ENCODE measurements around the gene USP13.
A peak's percentile ranks its signal among the peaks of the same experiment; 100 is the strongest.

USP13 gene

GRCh38 chr3:179666030-179666429, 13.2 kb downstream of the USP13 start:
- no peak for DNase-seq
- Histone ChIP-seq H2AK5ac (ENCODE audit: low read length, severe bottlenecking) (no peak overlapping the region), H3K4me3 (ENCODE audit: insufficient read depth in 1 of 2, low read depth in 1 of 2, low read length in 2 of 2) (no peak overlapping the region), H2BK15ac (ENCODE audit: low read depth, poor library complexity, severe bottlenecking) (no peak overlapping the region), H2BK12ac (ENCODE audit: low read length in 2 of 2) (no peak overlapping the region), H3K4me1 (ENCODE audit: control insufficient read depth, insufficient read depth, low read depth, low read length) (peaks cover 8% of the 10 kb centered on the region), H4K91ac (ENCODE audit: low read length) (no peak overlapping the region), H3K14ac (ENCODE audit: low read length in 2 of 2) (no peak overlapping the region), H3K4ac (ENCODE audit: low read depth in 1 of 2, low read length in 2 of 2) (no peak overlapping the region), H3K9ac (ENCODE audit: low read length) (no peak overlapping the region), H3K27ac (ENCODE audit: low read length, poor library complexity, severe bottlenecking) (no peak overlapping the region), H3K4me2 (ENCODE audit: low read length, poor library complexity, severe bottlenecking) (no peak overlapping the region), H3K9me3 (ENCODE audit: control insufficient read depth, low read length) (no peaks in the 10 kb centered on the region), H2BK120ac (ENCODE audit: low read depth, low read length) (no peak overlapping the region), H3K79me1 (replicated peaks; ENCODE audit: low read length, poor library complexity, severe bottlenecking) (peaks cover 10% of the 10 kb centered on the region), H2AFZ (ENCODE audit: low read depth, low read length) (no peak overlapping the region), H3K36me3 (ENCODE audit: control insufficient read depth in 1 of 2, insufficient read depth in 2 of 2, low read depth in 1 of 2, low read length in 2 of 2) (no peaks in the 10 kb centered on the region), H3K18ac (ENCODE audit: low read depth in 1 of 2, low read length in 2 of 2) (no peak overlapping the region), H3K23ac (ENCODE audit: low read length in 2 of 2) (no peak overlapping the region), H4K8ac (ENCODE audit: low read length) (no peak overlapping the region), H3K27me3 (ENCODE audit: control insufficient read depth in 1 of 2, insufficient read depth in 1 of 2, low read length in 2 of 2) (no peaks in the 10 kb centered on the region), H2BK5ac (ENCODE audit: low read depth, low read length, poor library complexity, severe bottlenecking) (no peak overlapping the region)
- WGBS, result 52% methylated on average over 1 of the region's 1 CpG

- Histone ChIP-seq H2AK5ac (ENCODE audit: low read length, severe bottlenecking) (no peak overlapping the region), H4K8ac (ENCODE audit: low read length) (peak overlapping the region; percentile 45), H3K23ac (ENCODE audit: low read length in 2 of 2) (no peak overlapping the region), H3K4me3 (ENCODE audit: insufficient read depth in 1 of 2, low read depth in 1 of 2, low read length in 2 of 2) (no peak overlapping the region), H2BK5ac (ENCODE audit: low read depth, low read length, poor library complexity, severe bottlenecking) (no peak overlapping the region), H3K4ac (ENCODE audit: low read depth in 1 of 2, low read length in 2 of 2) (no peak overlapping the region), H3K9me3 (ENCODE audit: control insufficient read depth, low read length) (no peaks in the 10 kb centered on the region), H3K36me3 (ENCODE audit: control insufficient read depth in 1 of 2, insufficient read depth in 2 of 2, low read depth in 1 of 2, low read length in 2 of 2) (no peaks in the 10 kb centered on the region), H2AFZ (ENCODE audit: low read depth, low read length) (no peak overlapping the region), H4K91ac (ENCODE audit: low read length) (no peak overlapping the region), H3K27me3 (ENCODE audit: control insufficient read depth in 1 of 2, insufficient read depth in 1 of 2, low read length in 2 of 2) (no peaks in the 10 kb centered on the region), H3K18ac (ENCODE audit: low read depth in 1 of 2, low read length in 2 of 2) (no peak overlapping the region), H2BK120ac (ENCODE audit: low read depth, low read length) (no peak overlapping the region), H3K79me1 (replicated peaks; ENCODE audit: low read length, poor library complexity, severe bottlenecking) (peaks cover 8% of the 10 kb centered on the region), H3K14ac (ENCODE audit: low read length in 2 of 2) (no peak overlapping the region), H3K4me1 (ENCODE audit: control insufficient read depth, insufficient read depth, low read depth, low read length) (peaks cover 8% of the 10 kb centered on the region), H2BK12ac (ENCODE audit: low read length in 2 of 2) (no peak overlapping the region), H3K9ac (ENCODE audit: low read length) (no peak overlapping the region), H3K4me2 (ENCODE audit: low read length, poor library complexity, severe bottlenecking) (no peak overlapping the region), H2BK15ac (ENCODE audit: low read depth, poor library complexity, severe bottlenecking) (no peak overlapping the region), H3K27ac (ENCODE audit: low read length, poor library complexity, severe bottlenecking) (no peak overlapping the region)
- 56% methylated on average over 8 of the region's 8 CpGs for WGBS
- DNase-seq, result no peak
These were observed 13.7 kb downstream of the USP13 start for GRCh38 chr3:179666436-179667035.

GRCh38 chr3:179668429-179668828, 15.6 kb downstream of the USP13 start:
- Histone ChIP-seq H4K8ac (ENCODE audit: low read length) (no peak overlapping the region), H3K23ac (ENCODE audit: low read length in 2 of 2) (no peak overlapping the region), H2AFZ (ENCODE audit: low read depth, low read length) (no peak overlapping the region), H3K79me1 (replicated peaks; ENCODE audit: low read length, poor library complexity, severe bottlenecking) (peaks cover 7% of the 10 kb centered on the region), H3K27ac (ENCODE audit: low read length, poor library complexity, severe bottlenecking) (no peak overlapping the region), H2BK120ac (ENCODE audit: low read depth, low read length) (no peak overlapping the region), H3K18ac (ENCODE audit: low read depth in 1 of 2, low read length in 2 of 2) (no peak overlapping the region), H3K4ac (ENCODE audit: low read depth in 1 of 2, low read length in 2 of 2) (no peak overlapping the region), H2AK5ac (ENCODE audit: low read length, severe bottlenecking) (no peak overlapping the region), H3K36me3 (ENCODE audit: control insufficient read depth in 1 of 2, insufficient read depth in 2 of 2, low read depth in 1 of 2, low read length in 2 of 2) (no peaks in the 10 kb centered on the region), H3K4me2 (ENCODE audit: low read length, poor library complexity, severe bottlenecking) (no peak overlapping the region), H3K4me1 (ENCODE audit: control insufficient read depth, insufficient read depth, low read depth, low read length) (peaks cover 12% of the 10 kb centered on the region), H3K9ac (ENCODE audit: low read length) (no peak overlapping the region), H2BK15ac (ENCODE audit: low read depth, poor library complexity, severe bottlenecking) (no peak overlapping the region), H3K4me3 (ENCODE audit: insufficient read depth in 1 of 2, low read depth in 1 of 2, low read length in 2 of 2) (no peak overlapping the region), H3K9me3 (ENCODE audit: control insufficient read depth, low read length) (no peaks in the 10 kb centered on the region), H3K14ac (ENCODE audit: low read length in 2 of 2) (no peak overlapping the region), H3K27me3 (ENCODE audit: control insufficient read depth in 1 of 2, insufficient read depth in 1 of 2, low read length in 2 of 2) (no peaks in the 10 kb centered on the region), H2BK5ac (ENCODE audit: low read depth, low read length, poor library complexity, severe bottlenecking) (no peak overlapping the region), H4K91ac (ENCODE audit: low read length) (no peak overlapping the region), H2BK12ac (ENCODE audit: low read length in 2 of 2) (no peak overlapping the region)
- DNase-seq, result no peak
- 100% methylated on average over 1 of the region's 1 CpG for WGBS

GRCh38 chr3:179670311-179670710, 17.5 kb downstream of the USP13 start:
- H3K79me1 ChIP-seq (replicated peaks; ENCODE audit: low read length, poor library complexity, severe bottlenecking), result peaks cover 7% of the 10 kb centered on the region
- no peaks in the 10 kb centered on the region for H3K9me3 ChIP-seq (ENCODE audit: control insufficient read depth, low read length)
- H3K36me3 ChIP-seq (ENCODE audit: control insufficient read depth in 1 of 2, insufficient read depth in 2 of 2, low read depth in 1 of 2, low read length in 2 of 2), result no peaks in the 10 kb centered on the region
- no peak overlapping the region for H4K8ac ChIP-seq (ENCODE audit: low read length)
- H3K4me2 ChIP-seq (ENCODE audit: low read length, poor library complexity, severe bottlenecking), result no peak overlapping the region
- no peak overlapping the region for H3K14ac ChIP-seq (ENCODE audit: low read length in 2 of 2)
- H2BK12ac ChIP-seq (ENCODE audit: low read length in 2 of 2), result no peak overlapping the region
- H3K4me1 ChIP-seq (ENCODE audit: control insufficient read depth, insufficient read depth, low read depth, low read length), result peaks cover 14% of the 10 kb centered on the region
- no peak overlapping the region for H2BK5ac ChIP-seq (ENCODE audit: low read depth, low read length, poor library complexity, severe bottlenecking)
- peak overlapping the region in 1 of 2 experiments; percentile 21 for H3K18ac ChIP-seq (ENCODE audit: low read depth in 1 of 2, low read length in 2 of 2)
- over 99% methylated on average over 8 of the region's 8 CpGs for WGBS
- H2BK120ac ChIP-seq (ENCODE audit: low read depth, low read length), result no peak overlapping the region
- H3K4ac ChIP-seq (ENCODE audit: low read depth in 1 of 2, low read length in 2 of 2), result no peak overlapping the region
- H3K27me3 ChIP-seq (ENCODE audit: control insufficient read depth in 1 of 2, insufficient read depth in 1 of 2, low read length in 2 of 2), result no peaks in the 10 kb centered on the region
- no peak overlapping the region for H4K91ac ChIP-seq (ENCODE audit: low read length)
- no peak overlapping the region for H3K23ac ChIP-seq (ENCODE audit: low read length in 2 of 2)
- H3K4me3 ChIP-seq (ENCODE audit: insufficient read depth in 1 of 2, low read depth in 1 of 2, low read length in 2 of 2), result peak overlapping the region in 1 of 2 experiments; percentile 23
- no peak overlapping the region for H3K9ac ChIP-seq (ENCODE audit: low read length)
- H2AFZ ChIP-seq (ENCODE audit: low read depth, low read length), result no peak overlapping the region
- H3K27ac ChIP-seq (ENCODE audit: low read length, poor library complexity, severe bottlenecking), result no peak overlapping the region
- no peak overlapping the region for H2BK15ac ChIP-seq (ENCODE audit: low read depth, poor library complexity, severe bottlenecking)
- no peak for DNase-seq
- peak overlapping the region; percentile 8 for H2AK5ac ChIP-seq (ENCODE audit: low read length, severe bottlenecking)

All from mesenchymal stem cell (in vitro differentiated cells and primary cell).